ENCODE results near the gene KRTAP1-1.
"Not testable (repeated sequence)": the region's sequence is repeated elsewhere in the genome, so short reads cannot be mapped to it uniquely, and the experiment has no call there.

The KRTAP1-1 gene

DNA sequence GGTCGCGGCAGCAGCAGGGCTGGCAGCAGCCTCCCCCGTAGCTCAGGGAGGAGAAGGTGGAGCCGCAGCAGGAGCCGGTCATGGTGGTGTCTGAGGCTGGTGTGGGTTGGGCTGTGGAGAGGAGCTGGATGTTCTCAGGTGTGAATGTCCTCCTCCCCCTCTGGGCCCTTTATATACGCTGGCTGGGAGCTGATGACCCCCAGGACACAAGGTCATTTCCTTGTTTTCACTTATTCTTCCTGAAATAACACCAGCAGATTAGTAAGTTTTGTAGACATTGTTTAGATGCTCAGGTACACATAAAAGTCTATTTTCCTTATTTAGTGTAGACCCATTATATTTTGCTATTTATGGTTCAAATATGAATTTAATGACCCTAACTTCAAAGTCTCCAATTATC lies 13.9 kb upstream of the KRTAP1-1 start, which contains the start of gene KRTAP2-2:
Gene KRTAP2-2 (minus strand): TSS at position 101 of the 400 bp plus-strand sequence. CDS start 19 bp downstream, at position 82.
- not testable (repeated sequence) for DNase-seq

DNA sequence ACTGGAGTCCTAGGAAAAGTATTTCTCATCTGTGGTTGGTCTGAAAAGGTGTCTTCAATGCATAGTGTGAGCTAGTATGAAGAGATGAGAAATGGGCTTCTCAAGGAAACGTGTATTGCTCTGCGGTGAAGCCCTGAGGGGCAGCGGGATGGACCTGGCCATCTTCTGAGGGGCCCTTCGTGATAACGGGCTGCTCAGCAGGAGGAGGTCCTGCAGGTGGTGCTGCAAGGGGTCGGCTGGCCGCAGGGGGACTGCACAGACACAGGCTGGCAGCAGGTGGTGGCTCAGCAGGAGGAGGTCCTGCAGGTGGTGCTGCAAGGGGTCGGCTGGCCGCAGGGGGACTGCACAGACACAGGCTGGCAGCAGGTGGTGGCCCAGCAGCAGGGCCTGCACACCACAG lies 13.3 kb upstream of the KRTAP1-1 start:
- DNase-seq = not testable (repeated sequence)

DNA sequence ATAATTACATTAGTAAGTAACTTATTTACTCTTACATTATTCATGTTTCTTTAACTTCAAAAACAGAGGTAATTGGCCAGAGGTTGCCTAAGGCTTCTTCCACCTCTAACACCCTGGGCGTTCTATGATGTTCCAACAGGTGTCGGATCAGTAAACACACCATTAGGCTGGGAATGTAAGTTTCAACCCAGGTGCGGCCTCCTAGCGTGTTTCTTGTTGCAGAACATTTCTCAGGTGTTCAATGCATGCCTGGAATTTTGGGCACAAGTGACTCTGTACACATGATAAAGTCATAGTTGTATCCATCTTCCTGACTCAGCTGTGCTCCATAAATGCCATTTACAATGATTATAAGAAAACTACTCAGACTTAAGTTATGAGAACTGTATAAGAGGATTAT lies 12.8 kb upstream of the KRTAP1-1 start:
- DNase-seq = no peak

DNA sequence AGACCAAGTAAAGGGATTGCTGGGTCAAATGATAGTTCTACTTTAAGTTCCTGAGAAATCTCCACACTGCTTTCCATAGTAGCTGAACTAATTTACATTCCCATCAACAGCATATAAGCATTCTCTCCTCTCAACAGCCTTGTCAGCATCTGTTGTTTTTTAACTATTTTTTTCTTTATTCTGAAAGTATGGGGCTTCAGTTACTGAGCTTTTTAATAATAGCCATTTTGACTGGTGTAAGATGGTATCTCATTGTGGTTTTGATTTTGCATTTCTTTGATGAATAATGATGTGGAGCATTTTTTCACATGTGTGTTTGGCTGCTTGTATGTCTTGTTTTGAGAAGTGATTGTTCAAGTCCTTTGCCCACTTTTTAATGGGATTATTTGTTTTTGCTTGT lies 11.3 kb upstream of the KRTAP1-1 start:
- no peak for DNase-seq

DNA sequence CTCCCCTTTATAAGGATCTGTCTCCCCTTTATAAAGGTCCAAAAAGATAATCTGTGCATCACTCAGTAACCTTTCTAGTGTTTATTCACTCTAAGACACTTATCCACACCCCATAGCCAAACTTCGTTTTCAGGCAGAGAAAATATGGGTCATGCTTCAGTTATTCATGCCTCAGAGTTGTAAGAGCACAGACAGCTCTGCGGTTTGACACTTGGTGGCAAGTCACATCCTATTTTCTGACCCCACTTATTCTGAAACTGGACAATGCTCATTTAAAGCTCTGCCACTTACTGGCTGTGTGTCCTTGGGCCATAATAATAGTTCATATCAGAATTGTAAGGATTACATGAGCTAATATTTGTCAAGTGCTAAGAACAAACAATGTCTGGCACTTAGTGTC lies 7.9 kb upstream of the KRTAP1-1 start:
- no peak for DNase-seq

DNA sequence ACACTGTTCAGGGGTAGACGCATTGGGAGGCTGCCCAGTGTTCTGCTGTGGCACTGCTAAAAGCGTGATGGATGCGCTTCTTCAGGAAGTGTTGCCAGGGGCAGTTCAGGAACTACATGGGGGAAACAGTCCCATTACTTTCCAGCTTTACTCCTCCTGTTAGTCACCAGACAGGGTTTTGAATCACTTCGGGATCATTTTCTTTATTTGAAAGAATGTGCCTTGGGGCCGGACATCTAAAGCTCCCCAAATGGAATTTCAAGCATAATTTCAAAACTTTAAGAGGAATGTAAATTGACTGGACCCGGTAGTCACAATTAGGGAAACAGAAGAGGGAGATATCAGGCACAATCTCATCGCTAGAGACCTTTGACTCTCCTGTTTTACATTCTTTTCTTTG lies 7.2 kb upstream of the KRTAP1-1 start:
- no peak for DNase-seq

DNA sequence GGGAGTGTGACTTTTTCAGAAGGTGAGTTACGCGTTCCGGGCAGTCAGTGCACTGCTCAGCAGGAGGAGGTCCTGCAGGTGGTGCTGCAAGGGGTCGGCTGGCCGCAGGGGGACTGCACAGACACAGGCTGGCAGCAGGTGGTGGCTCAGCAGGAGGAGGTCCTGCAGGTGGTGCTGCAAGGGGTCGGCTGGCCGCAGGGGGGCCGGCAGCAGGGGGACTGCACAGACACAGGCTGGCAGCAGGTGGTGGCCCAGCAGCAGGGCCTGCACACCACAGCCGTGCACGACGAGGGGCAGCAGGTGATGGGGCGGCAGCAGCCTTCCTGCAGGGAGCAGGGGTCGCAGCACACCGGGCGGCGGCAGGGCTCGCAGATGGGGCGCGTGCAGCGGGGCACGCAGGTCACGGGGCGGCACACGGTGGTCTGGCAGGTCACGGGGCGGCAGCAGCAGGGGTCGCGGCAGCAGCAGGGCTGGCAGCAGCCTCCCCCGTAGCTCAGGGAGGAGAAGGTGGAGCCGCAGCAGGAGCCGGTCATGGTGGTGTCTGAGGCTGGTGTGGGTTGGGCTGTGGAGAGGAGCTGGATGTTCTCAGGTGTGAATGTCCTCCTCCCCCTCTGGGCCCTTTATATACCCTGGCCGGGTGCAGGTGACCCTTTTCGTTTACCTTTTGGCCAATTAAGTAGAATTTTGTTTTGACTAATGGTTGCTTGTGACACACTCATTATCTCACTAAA lies 5.7 kb upstream of the KRTAP1-1 start, which contains the start of gene KRTAP2-1:
Gene KRTAP2-1 (minus strand): TSS at position 582 of the 731 bp plus-strand sequence. CDS start 49 bp downstream, at position 533.
- not testable (repeated sequence) for DNase-seq

DNA sequence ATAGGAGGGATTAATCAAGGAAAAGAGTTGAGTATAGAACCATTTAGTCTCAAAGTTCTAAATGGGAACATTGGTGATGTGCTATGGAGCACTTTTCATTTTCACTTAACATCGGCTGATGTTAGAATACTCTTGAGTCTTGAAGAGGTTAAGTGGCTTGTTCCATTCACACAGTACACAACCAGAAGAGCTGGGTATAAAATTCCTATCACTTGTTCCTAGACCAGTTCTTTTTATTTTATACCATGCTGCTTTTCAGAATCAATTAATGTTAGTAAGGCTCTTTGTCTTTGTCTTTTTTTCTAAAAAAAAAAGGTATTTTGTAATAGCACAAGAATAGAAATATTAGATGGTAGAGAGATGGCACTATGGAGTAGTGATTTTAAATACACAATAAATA lies 1.7 kb upstream of the KRTAP1-1 start:
- DNase-seq = no peak

DNA sequence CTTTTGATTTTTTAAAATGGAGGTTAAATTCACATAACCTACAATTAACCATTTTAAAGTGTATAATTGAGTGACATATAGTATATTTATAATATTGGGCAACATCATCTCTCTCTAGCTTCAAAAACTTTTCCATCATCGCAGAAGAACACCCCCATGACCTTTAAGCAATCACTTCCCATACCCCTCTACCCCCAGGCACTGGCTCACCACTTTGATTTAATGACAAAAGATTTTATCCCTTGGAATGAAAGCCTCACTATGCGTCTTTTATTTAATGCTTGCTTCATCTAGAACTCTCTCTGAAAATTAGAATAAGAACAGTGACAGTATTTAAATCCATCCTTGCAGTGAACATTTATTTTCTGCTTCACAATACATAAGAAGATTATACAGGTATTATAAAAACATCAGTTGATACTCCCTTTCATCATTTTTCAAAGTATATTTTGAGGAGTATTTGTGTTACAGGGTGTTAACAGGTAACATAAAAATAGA lies 3.3 kb downstream of the KRTAP1-1 start:
- no peak for DNase-seq

DNA sequence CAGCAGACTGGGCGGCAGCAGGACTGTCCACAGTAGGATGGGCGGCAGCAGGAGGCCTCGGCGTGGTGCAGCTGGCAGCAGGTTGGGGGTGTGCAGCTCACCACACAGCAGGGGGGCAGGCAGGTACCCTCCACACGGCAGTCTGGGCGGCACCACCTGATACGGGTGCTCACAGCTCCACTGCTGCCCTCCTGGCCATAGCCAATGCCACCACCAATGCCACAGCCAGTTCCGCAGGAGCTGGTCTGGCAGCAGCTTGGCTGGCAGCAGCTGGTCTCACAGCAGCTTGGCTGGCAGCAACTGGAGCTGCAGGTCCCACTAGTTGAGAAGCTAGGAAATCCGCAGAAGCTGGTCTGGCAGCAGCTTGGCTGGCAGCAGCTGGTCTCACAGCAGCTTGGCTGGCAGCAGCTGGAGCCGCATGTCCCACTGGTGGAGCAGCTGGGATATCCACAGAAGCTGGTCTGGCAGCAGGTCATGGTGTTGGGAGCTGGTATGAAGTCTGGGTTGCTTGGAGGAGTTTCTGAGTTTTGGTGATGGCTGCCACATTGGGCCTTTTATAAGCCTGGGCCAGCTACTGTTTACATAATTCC lies 6.8 kb downstream of the KRTAP1-1 start, which contains the start of gene KRTAP1-3:
Gene KRTAP1-3 (minus strand): TSS at position 529 of the 590 bp plus-strand sequence. CDS start 53 bp downstream, at position 476.
- DNase-seq = not testable (repeated sequence)

DNA sequence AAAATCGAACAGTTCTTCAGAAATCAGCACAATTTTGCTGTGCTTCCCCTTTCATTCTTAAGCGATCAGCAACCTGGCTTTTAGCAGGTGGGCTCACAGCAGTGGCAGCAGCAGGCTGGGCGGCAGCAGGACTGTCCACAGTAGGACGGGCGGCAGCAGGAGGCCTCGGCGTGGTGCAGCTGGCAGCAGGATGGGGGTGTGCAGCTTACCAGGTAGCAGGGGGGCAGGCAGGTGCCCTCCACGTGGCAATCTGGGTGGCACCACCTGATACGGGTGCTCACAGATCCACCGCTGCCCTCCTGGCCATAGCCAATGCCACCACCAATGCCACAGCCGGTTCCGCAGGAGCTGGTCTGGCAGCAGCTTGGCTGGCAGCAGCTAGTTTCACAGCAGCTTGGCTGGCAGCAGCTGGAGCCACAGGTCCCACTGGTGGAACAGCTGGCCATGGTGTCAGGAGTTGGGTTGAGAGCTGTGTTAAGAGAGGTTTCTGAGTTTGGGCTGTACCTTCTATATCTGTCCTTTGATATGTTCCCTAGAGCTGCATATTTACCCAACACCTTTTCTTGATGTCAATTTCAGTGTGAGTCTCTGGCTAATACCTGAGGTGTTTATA lies 11.5 kb downstream of the KRTAP1-1 start, which contains the start of gene KRTAP1-4:
Gene KRTAP1-4 (minus strand): TSS at position 563 of the 613 bp plus-strand sequence. CDS start 117 bp downstream, at position 446.
- no peak for DNase-seq

DNA sequence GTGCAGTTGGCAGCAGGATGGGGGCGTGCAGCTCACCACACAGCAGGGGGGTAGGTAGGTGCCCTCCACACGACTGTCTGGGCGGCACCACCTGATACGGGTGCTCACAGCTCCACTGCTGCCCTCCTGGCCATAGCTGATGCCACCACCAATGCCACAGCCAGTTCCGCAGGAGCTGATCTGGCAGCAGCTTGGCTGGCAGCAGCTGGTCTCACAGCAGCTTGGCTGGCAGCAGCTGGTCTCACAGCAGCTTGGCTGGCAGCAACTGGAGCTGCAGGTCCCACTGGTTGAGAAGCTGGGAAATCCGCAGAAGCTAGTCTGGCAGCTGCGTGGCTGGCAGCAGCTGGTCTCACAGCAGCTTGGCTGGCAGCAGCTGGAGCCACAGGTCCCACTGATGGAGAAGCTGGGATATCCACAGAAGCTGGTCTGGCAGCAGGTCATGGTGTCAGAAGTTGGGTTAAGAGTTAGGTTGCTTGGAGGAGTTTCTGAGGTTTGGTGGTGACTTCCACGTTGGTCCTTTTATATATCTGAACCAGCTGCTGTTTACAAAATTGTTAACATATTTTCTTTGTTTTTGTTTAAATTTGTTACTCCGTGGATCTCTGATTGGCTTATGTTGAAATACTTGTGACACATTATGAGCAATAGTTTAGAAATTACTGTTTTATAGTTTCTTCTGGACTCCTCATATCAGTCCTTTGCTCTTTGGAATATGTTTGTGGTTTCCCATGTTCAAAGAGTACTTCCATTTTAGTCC lies 14.4 kb downstream of the KRTAP1-1 start, which contains the start of gene KRTAP1-5:
Gene KRTAP1-5 (minus strand): TSS at position 494 of the 757 bp plus-strand sequence. CDS start 53 bp downstream, at position 441.
- no peak for DNase-seq

DNA sequence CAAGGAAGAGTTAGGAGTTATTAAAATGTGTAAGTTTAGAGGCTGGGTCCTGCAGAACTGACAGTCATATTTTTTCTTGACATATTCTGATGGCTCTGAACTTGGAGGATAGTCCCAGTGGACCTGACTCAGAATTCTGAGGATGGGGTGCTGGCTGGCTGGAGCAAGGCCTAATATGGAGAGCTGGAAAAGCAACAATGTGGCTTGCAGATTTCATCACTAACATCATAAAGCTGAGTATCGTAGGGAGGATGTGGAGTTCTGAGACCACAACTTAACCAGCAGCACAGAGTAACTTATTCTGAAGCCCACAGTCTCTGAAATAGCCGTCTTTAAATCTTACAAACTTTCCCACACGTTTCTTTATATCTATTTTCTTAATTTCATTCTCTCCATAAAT lies 16.6 kb downstream of the KRTAP1-1 start:
- no peak for DNase-seq

DNA sequence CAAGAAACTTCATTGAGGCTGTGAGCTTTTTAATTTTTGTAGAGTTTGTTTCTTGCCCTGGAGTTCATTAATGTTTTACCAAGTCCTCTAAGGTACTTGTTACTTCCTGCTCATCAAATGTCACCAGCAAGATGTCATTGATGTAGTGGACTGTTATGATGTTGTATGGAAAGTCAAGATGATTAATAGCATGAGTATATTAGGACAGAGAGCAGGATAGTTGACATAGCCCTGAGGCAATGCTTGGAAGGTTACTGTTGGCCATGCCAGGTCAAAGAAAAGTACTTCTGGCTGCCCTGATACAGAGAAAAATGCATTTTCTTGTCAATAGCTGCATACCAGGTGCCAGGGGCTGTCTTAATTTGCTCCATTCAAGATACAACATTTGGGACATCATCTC lies 20.9 kb downstream of the KRTAP1-1 start:
- DNase-seq = no peak

DNA sequence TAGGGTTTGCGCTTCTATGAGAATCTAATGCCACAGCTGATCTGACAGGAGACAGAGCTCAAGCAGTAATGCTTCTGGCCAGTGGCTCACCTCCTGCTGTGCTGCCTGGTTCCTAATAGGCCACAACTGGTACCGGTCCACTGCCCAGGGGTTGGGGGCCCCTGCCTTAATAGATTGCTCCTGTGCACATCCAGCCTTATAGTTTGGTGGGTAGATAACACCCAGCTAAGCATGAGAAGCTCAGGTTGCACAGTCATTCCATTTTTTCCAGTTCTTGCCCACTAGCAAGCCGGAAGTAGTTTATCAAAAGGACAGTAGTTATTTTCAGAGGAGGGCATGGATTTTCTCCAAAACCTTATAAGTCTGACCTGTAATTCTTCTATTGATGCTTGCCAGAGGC lies 21.8 kb downstream of the KRTAP1-1 start:
- no peak for DNase-seq

DNA sequence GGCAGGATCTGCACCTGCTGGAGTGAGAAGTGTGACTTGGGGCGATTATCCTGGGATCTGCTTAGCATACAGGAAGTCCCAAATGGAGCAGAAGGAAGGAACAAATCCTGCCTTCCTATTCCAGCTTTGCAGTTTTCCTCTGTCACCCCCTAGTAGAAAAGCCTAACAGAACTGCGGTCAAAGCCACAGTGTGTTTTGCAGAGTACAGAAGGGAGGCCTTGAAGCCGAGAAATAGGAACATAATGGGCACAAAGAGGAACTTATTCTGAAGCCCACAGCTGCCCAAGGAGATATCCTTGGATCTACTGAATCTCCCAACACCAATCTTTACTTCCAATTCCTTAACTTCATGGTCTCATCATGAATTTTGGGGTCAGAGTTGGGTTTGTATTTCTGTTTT lies 22.7 kb downstream of the KRTAP1-1 start:
- DNase-seq = no peak

DNA sequence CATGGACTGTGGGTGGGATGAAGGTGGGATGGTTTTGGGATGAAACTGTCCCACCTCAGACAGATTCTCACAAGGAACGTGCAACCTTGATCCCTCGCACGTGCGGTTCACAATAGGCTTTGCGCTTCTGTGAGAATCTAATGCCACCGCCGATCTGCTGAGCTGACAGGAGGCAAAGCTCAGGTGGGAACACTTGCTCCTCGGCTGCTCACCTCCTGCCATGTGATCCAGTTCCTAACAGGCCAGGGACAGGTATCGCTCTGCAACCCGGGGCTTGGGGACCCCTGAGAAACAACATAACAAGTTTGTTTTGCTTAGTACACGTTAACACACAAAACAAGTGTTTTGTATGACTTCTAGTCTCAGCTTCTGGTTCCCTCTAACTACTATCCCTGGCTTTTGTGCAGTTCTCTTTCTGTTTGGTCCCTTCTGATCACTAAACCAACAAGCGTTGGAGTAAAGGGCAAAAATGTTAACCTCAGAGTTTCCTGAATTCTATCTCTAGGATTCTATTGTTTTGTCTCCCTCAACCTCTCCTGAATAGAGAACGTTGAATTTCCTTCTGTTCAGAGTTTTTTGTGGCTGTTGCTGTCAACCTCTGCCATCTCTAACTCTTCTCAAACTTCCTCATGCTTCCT lies 24.6 kb downstream of the KRTAP1-1 start:
- DNase-seq = no peak

DNA sequence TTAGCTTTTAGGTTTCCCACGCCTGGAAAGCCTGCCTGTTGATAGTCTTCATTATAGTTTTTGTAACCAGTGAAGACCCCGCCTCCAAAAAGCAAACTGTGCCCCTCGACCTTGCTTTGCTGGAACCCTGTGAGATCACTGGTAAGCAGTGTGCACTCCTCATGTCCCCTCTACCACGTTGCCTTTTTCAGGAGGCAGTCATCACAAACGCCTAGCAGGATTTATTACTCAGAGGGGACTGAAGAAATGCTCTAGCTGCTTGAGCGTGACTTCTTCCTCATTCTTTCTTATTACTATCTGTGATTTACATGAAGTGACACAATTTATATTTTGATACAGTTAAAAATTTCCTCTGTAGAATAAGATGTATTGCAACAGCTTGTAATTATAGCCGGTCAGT lies 25.8 kb downstream of the KRTAP1-1 start:
- no peak for DNase-seq

DNA sequence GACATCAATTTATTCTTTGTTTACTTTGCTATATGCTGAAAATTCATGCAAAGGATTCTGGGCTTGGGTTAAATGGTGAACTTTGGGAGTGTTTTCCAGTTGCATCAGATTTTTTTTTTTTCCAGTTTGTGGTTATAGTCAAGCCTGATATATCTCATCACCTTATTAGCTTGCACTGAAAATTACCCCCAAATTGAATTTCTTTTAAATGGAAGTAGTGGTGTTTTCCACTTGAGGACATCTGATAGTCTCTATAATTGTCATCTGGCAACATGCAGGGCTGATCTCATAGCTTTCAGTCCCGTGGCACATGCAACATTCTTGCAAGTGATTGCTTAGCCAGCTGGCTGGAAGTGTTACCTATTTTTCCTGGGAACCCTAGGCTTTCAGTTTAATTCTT lies 27.6 kb downstream of the KRTAP1-1 start:
- DNase-seq = no peak

DNA sequence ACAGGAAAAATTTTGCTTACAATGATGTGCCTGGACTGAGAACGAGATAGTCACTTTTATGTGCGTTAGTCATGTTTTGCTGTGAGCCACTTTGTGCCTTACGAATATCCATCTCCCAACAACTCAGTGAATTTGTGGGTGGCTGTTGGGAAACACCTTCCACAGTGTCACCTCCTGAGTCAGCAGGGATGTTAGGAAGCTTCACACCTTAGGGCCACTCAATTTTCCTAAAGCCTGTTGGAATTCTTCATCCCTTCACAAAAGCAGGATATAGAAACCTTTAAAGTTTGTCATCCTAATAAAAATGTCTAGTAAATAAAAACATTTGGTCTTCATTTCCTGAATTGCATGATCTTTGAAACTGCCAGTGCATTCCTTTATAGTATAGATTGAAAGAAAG lies 28.1 kb downstream of the KRTAP1-1 start:
- DNase-seq = no peak

DNA sequence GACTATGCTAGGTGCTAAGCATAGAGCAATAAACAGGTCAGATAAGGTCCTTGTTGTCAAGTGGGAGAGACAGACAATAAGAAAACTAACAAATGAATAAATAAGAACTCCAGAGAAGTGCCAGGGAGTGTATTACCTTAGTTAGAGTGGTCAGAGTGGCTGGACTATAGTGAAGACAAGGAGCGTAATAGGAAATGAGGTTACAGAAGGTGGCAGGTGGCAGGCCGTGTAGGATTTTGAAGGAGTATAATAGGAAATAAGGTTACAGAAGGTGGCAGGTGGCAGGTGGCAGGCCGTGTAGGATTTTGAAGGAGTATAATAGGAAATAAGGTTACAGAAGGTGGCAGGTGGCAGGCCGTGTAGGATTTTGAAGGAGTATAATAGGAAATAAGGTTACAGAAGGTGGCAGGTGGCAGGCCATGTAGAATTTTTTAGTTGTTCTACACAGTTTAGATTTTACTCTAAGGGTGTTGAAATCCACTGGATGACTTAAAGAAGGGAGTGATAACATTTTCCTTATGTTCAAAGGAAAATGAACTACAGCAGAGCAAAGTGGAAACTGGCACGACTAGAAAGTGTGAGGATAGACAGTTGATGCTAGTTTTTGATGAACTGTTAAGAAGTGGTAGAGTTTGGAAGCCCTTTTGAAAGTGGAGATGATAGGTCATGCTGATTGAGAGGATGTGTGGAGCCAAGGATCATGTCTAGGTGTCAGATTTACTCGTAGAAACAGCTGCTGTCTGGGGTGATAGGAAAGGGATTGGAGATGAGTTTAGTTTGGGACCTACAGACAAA lies 28.7 kb downstream of the KRTAP1-1 start:
- no peak for DNase-seq
